Lower leg skin (tissue), 3 donors: ENCODE results near the gene TUBGCP3.

Experiments
- POLR2A ChIP-seq, 2 donors: fragments of 450-650 bp; IDR thresholded peaks; one replicate each; pipeline ENCODE4 v1.6.1; 2016 to 2017; ENCODE audit warnings: antibody characterized with exemption in 2 of 2, mild to moderate bottlenecking in 1 of 2, moderate library complexity in 1 of 2
- TF ChIP-seq, protein P1 (sequence below), 3 donors: fragments of 450-650 bp; IDR thresholded peaks; one replicate each; pipeline ENCODE4 v1.5.1; 2016; ENCODE audit warnings: antibody characterized with exemption in 3 of 3, mild to moderate bottlenecking in 3 of 3, moderate library complexity in 2 of 3

DNA sequence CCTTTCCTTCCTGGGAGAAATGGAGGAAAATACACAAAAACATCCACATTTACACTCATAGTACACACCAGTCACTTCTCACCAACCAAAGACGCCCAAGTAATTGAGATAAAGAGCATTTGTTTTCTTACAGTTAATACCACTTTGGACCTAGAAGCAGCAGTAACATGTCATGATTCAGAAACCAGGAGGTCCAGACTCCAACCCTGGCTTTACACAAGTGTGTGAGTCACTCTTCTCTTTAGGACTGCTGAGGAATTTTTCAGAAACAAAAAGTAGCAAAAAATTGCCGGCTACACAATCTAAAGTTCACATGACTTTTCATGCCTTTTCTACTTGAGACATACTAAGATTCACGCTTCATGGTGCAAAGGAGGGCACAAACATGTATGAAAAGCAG lies 42.1 kb downstream of the TUBGCP3 start:
- TF ChIP-seq, protein P1, sequence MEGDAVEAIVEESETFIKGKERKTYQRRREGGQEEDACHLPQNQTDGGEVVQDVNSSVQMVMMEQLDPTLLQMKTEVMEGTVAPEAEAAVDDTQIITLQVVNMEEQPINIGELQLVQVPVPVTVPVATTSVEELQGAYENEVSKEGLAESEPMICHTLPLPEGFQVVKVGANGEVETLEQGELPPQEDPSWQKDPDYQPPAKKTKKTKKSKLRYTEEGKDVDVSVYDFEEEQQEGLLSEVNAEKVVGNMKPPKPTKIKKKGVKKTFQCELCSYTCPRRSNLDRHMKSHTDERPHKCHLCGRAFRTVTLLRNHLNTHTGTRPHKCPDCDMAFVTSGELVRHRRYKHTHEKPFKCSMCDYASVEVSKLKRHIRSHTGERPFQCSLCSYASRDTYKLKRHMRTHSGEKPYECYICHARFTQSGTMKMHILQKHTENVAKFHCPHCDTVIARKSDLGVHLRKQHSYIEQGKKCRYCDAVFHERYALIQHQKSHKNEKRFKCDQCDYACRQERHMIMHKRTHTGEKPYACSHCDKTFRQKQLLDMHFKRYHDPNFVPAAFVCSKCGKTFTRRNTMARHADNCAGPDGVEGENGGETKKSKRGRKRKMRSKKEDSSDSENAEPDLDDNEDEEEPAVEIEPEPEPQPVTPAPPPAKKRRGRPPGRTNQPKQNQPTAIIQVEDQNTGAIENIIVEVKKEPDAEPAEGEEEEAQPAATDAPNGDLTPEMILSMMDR (IDR thresholded peaks at IDR 0.05), result no peak
- TF ChIP-seq POLR2A (IDR thresholded peaks at IDR 0.05), result no peak
